GM12878 (cell line): ENCODE results near the gene C3orf38.

Experiments used
- EZH2 ChIP-seq: IDR thresholded peaks from 2 replicates; pipeline ENCODE4 v1.6.1; 2012; ENCODE audit warnings: low read depth, mild to moderate bottlenecking, control low read depth, inconsistent platforms, low read length, borderline replicate concordance; ENCODE audit not compliant: control insufficient read depth
- NBN ChIP-seq: fragments of 450-650 bp; IDR thresholded peaks from 2 replicates; pipeline ENCODE4 v1.6.1; 2016
- NFYA ChIP-seq: IDR thresholded peaks from 2 replicates; pipeline ENCODE4 v1.6.1; 2011; ENCODE audit warnings: low read depth, mild to moderate bottlenecking, low read length, improper control_type of control experiment, borderline replicate concordance
- POLR2A ChIP-seq: IDR thresholded peaks from 2 replicates; pipeline ENCODE4 v1.6.1; 2011; ENCODE audit warnings: low read depth, mild to moderate bottlenecking, low read length
- POLR2AphosphoS5 ChIP-seq: IDR thresholded peaks from 2 replicates; pipeline ENCODE4 v1.6.1; 2011; ENCODE audit warnings: mild to moderate bottlenecking, low read length, inconsistent platforms
- STAT1 ChIP-seq: fragments of 450-650 bp; conservative IDR thresholded peaks from 2 replicates; pipeline ENCODE4 v1.6.1; 2014; ENCODE audit warnings: antibody characterized with exemption, mild to moderate bottlenecking
- STAT3 ChIP-seq: IDR thresholded peaks from 2 replicates; pipeline ENCODE4 v1.6.1; 2011; ENCODE audit warnings: low read depth, low read length, improper control_type of control experiment
- TAF1 ChIP-seq: IDR thresholded peaks from 2 replicates; pipeline ENCODE4 v1.6.1; 2011; ENCODE audit warnings: mild to moderate bottlenecking, low read depth, low read length, borderline replicate concordance
- YBX1 ChIP-seq: fragments of 450-650 bp; IDR thresholded peaks from 2 replicates; pipeline ENCODE4 v1.6.1; 2016; ENCODE audit warnings: antibody characterized with exemption
- ZNF274 ChIP-seq: IDR thresholded peaks from one replicate; pipeline ENCODE4 v1.8.0; 2011; ENCODE audit not compliant: insufficient read length, insufficient read depth
- TF ChIP-seq, protein P1 (sequence below): IDR thresholded peaks from 2 replicates; pipeline ENCODE4 v1.6.1; 2012; ENCODE audit warnings: low read depth, low read length, improper control_type of control experiment
- TF ChIP-seq, protein P2 (sequence below), 3 experiments: IDR thresholded peaks in 2 of 3; conservative IDR thresholded peaks in 1 of 3; 2 replicates each; pipeline ENCODE4 v1.5.1; 2011; ENCODE audit warnings: low read depth in 3 of 3, low read length in 3 of 3, mild to moderate bottlenecking in 3 of 3, control low read depth in 2 of 3, moderate library complexity in 2 of 3, inconsistent platforms in 1 of 3, mixed read lengths in 1 of 3; ENCODE audit not compliant: control insufficient read depth in 2 of 3, insufficient read depth in 1 of 3; ENCODE audit errors: extremely low read depth in 1 of 3

DNA sequence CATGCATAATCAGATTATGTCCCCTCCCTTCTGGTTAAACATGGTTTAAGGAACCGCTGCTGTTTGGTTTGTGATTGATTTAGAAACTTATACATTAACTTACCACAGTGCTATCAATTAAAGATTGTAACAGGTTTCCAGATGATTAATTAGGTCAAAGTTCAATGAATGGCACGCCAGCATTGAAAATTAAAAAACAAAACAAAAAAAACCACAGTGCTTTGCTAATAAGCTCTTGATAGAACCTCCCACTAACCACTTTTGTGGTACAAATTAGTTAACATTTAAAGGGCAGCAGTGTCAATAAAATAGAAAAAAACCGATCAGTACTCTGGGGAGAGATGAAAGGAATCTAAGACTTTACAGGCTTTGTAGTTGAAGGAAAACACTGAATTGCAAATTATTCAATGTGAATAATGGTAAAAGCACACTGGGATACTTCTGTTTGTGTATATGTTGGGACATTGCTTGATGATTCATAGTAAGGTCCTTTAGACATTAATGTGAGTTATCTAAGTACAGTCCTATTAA is 7.6 kb upstream of the C3orf38 start:
- TF ChIP-seq ZNF274 (no peak), NBN (0 out of 2 replicates have a peak, but pooled peaks have one; percentile 51), NFYA (no peak), POLR2A (no peak), EZH2 (no peak), TAF1 (no peak), STAT3 (no peak), YBX1 (no peak), STAT1 (no peak), POLR2AphosphoS5 (no peak)
- TF ChIP-seq, protein P1, sequence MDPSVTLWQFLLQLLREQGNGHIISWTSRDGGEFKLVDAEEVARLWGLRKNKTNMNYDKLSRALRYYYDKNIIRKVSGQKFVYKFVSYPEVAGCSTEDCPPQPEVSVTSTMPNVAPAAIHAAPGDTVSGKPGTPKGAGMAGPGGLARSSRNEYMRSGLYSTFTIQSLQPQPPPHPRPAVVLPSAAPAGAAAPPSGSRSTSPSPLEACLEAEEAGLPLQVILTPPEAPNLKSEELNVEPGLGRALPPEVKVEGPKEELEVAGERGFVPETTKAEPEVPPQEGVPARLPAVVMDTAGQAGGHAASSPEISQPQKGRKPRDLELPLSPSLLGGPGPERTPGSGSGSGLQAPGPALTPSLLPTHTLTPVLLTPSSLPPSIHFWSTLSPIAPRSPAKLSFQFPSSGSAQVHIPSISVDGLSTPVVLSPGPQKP: no peak
- TF ChIP-seq, protein P2, sequence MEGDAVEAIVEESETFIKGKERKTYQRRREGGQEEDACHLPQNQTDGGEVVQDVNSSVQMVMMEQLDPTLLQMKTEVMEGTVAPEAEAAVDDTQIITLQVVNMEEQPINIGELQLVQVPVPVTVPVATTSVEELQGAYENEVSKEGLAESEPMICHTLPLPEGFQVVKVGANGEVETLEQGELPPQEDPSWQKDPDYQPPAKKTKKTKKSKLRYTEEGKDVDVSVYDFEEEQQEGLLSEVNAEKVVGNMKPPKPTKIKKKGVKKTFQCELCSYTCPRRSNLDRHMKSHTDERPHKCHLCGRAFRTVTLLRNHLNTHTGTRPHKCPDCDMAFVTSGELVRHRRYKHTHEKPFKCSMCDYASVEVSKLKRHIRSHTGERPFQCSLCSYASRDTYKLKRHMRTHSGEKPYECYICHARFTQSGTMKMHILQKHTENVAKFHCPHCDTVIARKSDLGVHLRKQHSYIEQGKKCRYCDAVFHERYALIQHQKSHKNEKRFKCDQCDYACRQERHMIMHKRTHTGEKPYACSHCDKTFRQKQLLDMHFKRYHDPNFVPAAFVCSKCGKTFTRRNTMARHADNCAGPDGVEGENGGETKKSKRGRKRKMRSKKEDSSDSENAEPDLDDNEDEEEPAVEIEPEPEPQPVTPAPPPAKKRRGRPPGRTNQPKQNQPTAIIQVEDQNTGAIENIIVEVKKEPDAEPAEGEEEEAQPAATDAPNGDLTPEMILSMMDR (IDR thresholded peaks at IDR 0.05 in 2 of 3, conservative IDR thresholded peaks at IDR 0.05 in 1 of 3; ENCODE audit: control insufficient read depth in 2 of 3, extremely low read depth in 1 of 3, insufficient read depth in 1 of 3, low read depth in 3 of 3, low read length in 3 of 3): no peak
